PFSK-1 (cell line): ENCODE measurements around the gene INO80D.

Experiments used
- FOXP2 ChIP-seq: optimal IDR thresholded peaks from 2 replicates; pipeline ENCODE3; 2011; ENCODE audit warnings: borderline replicate concordance, control low read depth, inconsistent platforms; ENCODE audit not compliant: insufficient read depth; ENCODE audit errors: extremely low read length, extremely low read depth
- POLR2AphosphoS5 ChIP-seq: IDR thresholded peaks from 2 replicates; pipeline ENCODE4 v1.6.1; 2012; ENCODE audit warnings: low read depth, mild to moderate bottlenecking, control low read depth, low read length, moderate library complexity
- REST ChIP-seq, 2 experiments: IDR thresholded peaks; 2 replicates each; pipeline versions ENCODE4 v1.6.1 to v1.8.0; 2011 to 2012; ENCODE audit warnings: low read depth in 2 of 2, low read length in 2 of 2, control low read depth in 1 of 2, inconsistent platforms in 1 of 2, mild to moderate bottlenecking in 1 of 2, moderate library complexity in 1 of 2; ENCODE audit not compliant: insufficient read depth in 1 of 2
- SIN3A ChIP-seq: IDR thresholded peaks from 2 replicates; pipeline ENCODE4 v1.6.1; 2012; ENCODE audit warnings: mild to moderate bottlenecking, low read length, moderate library complexity, borderline replicate concordance; ENCODE audit not compliant: insufficient read depth
- TAF1 ChIP-seq: IDR thresholded peaks from 2 replicates; pipeline ENCODE4 v1.6.1; 2012; ENCODE audit warnings: low read length, control low read depth, borderline replicate concordance; ENCODE audit not compliant: insufficient read depth

The INO80D gene

GRCh38 chr2:206115026-206115578, 29.1 kb upstream of the INO80D start:
- TF ChIP-seq FOXP2 (no peak), REST (IDR thresholded peaks at IDR 0.05; ENCODE audit: insufficient read depth in 1 of 2, low read depth in 2 of 2, low read length in 2 of 2) (no peak), POLR2AphosphoS5 (no peak), TAF1 (no peak)

GRCh38 chr2:206112846-206113547, 27.0 kb upstream of the INO80D start:
- TF ChIP-seq SIN3A = no peak
- TF ChIP-seq POLR2AphosphoS5 = no peak
- TF ChIP-seq REST (IDR thresholded peaks at IDR 0.05; ENCODE audit: insufficient read depth in 1 of 2, low read depth in 2 of 2, low read length in 2 of 2) = no peak
- no peak for TF ChIP-seq TAF1
- no peak for TF ChIP-seq FOXP2

DNA sequence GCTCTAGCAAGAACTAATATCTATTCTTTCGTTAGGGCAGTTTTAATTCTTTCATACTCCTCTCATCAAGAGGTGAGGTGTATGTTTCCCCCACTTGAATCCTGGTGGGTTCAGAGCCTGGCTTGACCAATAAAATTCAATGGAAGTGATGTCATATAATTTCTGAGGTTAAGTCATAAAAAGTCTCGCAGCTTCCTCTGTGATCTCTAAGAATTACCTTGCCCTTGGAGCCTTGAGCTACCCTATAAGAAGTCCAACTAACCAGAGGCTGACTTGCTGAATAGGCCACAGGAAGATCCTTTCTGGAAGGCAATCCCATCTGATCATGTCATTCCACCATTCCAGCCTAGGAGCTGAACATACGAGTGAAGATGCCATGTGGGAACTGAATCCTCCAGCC, 26.1 kb upstream of the INO80D start:
- no peak for TF ChIP-seq TAF1
- no peak for TF ChIP-seq REST (IDR thresholded peaks at IDR 0.05; ENCODE audit: insufficient read depth in 1 of 2, low read depth in 2 of 2, low read length in 2 of 2)
- TF ChIP-seq FOXP2 = no peak
- no peak for TF ChIP-seq SIN3A
- TF ChIP-seq POLR2AphosphoS5 = no peak

- TF ChIP-seq TAF1 (no peak), POLR2AphosphoS5 (no peak), REST (IDR thresholded peaks at IDR 0.05; ENCODE audit: insufficient read depth in 1 of 2, low read depth in 2 of 2, low read length in 2 of 2) (no peak), FOXP2 (no peak), SIN3A (no peak)
Observed at GRCh38 chr2:206108713-206109112, 22.7 kb upstream of the INO80D start.
